Measurements from ENCODE around the gene TUBA4A.

The TUBA4A gene

GRCh38 chr2:219286436-219287115 is 32.9 kb upstream of the TUBA4A start:
- no peak for DNase-seq (ENCODE audit: low read depth)

DNA sequence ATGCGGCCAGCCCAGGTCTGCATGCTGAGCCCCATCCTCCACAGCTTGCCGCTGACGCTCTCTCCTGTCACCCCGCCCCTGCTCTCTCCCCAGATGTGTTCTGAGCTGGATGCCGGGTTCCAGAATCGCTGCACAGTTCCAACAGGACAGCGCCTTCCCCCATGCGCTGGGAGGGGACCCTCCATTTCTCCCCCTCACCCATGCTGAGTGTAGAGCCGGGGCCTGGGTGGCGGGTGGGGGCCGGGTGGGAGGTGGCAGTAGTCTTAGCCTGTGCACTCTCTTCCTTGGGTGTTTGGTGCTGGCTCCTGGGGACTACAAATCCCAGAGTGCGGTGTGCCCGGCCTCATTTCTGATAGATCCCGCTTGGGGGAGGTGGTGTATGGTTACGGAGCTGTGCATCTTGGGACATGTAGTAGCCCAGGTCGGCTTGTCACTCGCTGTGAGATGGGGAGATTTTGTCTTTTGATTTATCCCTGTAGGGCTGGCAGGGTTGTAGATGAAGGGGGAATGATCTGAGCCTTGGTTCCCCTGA is 32.2 kb upstream of the TUBA4A start:
- no peak for DNase-seq (ENCODE audit: low read depth)

DNA sequence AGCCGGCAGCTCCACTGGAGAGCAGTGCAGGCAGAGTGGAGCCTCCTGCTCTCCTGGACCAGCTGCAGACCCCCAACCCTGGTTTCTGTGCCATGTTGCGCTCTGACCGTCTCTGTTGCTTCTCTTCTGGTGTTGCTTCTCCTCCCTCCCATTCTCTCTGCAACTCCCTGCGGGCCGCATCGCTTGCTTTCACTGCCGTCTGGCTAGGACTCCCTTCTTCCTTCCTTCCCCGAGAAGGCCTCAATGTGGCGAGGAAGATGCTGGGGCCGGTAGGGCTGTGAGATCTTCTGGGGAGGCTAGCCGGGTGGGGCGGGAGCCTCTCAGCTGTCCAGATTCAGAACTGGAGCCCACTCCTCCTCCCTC is 31.6 kb upstream of the TUBA4A start:
- DNase-seq (ENCODE audit: low read depth) = no peak

DNA sequence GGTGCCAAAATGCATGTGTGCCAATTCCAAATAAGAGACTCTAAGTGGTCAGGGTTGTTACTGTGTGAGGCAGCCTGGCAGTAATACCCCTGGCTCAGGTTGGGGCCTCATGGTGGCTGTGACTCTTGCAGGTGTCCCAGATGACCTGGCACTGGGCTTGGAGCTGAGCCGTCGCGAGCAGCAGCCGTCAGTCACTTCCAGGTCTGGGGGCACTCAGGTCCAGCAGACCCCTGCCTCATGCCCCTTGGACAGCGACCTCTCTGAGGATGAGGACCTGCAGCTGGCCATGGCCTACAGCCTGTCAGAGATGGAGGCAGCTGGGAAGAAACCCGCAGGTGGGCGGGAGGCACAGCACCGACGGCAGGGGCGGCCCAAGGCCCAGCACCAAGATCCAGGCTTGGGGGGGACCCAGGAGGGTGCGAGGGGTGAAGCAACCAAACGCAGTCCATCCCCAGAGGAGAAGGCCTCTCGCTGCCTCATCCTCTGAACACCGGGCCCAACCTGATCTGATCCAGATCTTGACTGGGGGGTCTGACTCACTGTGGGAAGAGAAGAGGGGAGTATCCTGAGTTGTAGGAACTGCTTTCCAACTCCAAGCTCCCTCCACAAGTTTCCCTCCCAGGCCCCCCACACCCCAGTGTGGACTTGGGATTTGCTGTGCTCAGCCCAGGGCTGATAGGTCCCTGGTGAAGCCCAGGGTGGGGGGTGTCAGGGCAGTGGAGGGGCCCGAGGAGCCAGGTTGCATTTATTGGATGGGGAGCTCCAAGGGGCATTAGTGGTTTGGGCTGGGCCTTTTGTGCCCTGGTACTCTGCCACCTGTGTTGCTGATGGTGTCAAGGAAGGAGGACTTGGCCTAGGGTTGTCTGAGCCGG is 31.0 kb upstream of the TUBA4A start:
- DNase-seq (ENCODE audit: low read depth) = no peak

- DNase-seq (ENCODE audit: low read depth) = no peak
Observed at GRCh38 chr2:219282943-219283581, 29.3 kb upstream of the TUBA4A start.

- no peak for DNase-seq (ENCODE audit: low read depth)
Observed at GRCh38 chr2:219282375-219282774, 28.7 kb upstream of the TUBA4A start.

DNA sequence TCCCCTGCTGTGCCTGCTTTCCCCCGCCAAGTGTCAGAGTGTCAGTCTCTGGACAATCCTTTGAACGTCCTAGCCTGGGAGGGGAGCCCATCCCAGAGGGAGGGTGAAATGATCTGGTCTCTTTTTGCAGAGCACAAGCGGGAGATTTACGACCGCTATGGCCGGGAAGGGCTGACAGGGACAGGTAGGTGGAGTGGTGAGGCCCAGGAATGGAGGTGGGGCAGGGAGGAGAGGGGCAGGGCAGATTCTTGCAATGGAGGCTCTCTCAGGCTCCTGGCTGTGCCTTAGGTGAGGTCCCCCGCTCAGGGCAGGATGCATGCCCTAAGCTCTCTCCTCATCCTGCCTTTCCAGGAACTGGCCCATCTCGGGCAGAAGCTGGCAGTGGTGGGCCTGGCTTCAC is 27.9 kb upstream of the TUBA4A start:
- no peak for DNase-seq (ENCODE audit: low read depth)

GRCh38 chr2:219280651-219281050 is 26.9 kb upstream of the TUBA4A start:
- no peak for DNase-seq (ENCODE audit: low read depth)

GRCh38 chr2:219279916-219280516 is 26.3 kb upstream of the TUBA4A start:
- DNase-seq (ENCODE audit: low read depth) = no peak

- DNase-seq (ENCODE audit: low read depth) = peak; percentile 99
Observed at GRCh38 chr2:219279151-219279915, 25.6 kb upstream of the TUBA4A start, which contains the start of gene DNAJB2. TSS of gene DNAJB2 (plus strand) at chr2:219279366. CDS start at chr2:219279834, 468 bp downstream.

DNA sequence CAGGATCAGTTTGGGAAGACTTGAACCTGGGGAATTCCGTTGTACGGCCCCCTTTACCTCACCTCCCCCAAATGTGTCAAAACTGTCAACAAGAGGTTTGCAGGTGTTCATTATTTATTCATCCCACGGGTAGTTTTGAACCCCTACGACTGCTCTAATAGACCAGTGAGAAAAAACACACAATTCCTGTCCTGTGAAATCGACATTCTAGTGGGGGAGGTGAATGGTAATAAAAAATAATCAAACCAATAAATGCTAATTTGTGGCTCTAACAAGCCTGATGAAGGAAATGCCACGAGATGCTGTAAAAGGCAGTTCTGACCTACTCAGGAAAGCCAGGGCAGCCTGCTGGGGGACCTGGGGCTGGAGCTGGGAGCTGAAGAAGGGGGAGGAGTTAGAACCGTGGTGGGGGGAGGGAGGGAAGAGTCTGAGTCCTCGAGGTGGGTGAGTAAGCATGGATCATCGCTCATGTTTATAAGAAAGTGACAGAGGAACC is 25.0 kb upstream of the TUBA4A start:
- no peak for DNase-seq (ENCODE audit: low read depth)

GRCh38 chr2:219277703-219278654 is 24.3 kb upstream of the TUBA4A start:
- peak; percentile 68 for DNase-seq (ENCODE audit: low read depth)

GRCh38 chr2:219274361-219274921 is 20.7 kb upstream of the TUBA4A start:
- no peak for DNase-seq (ENCODE audit: low read depth)

GRCh38 chr2:219273937-219274336 is 20.2 kb upstream of the TUBA4A start:
- no peak for DNase-seq (ENCODE audit: low read depth)

GRCh38 chr2:219272995-219273394 is 19.3 kb upstream of the TUBA4A start:
- no peak for DNase-seq (ENCODE audit: low read depth)

DNA sequence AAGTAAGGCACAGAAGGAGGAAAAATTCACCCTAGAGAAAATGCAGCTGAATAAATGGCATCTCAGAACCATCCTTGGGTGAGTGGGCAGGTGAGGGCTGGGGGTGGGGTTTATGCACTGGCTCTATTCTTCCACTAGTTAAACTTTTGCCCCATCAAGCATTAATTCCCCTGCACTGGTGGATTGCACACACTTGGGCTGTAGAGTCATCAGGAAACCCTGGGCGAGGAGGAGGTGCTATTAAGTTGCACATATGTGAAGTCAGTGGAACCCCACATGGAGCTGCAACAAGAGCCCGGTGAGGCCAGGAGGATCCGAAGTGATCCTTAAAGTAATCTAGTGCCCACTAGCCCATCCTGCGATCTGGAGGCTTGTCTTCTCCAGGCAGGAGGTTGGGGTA is 18.6 kb upstream of the TUBA4A start:
- no peak for DNase-seq (ENCODE audit: low read depth)

GRCh38 chr2:219271021-219271420 is 17.3 kb upstream of the TUBA4A start:
- DNase-seq (ENCODE audit: low read depth) = no peak

DNA sequence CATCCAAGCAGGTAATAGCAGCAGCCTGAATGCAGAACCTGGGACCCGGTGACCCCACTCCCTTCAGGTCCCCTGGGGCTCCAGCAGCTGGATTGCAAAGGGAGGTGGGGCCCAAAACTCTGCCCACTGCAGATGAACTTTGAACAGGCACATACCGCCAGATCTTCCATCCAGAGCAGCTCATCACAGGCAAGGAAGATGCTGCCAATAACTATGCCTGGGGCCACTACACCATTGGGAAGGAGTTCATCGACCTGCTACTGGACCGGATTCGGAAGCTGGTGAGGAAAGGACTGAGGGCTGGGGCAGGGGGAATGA is 16.3 kb upstream of the TUBA4A start:
- DNase-seq (ENCODE audit: low read depth) = no peak

- no peak for DNase-seq (ENCODE audit: low read depth)
Observed at GRCh38 chr2:219269362-219270054, 15.8 kb upstream of the TUBA4A start.

All from activated T-cell treated with anti-CD3 and anti-CD28 coated beads for 48 hours (primary cell).